ENCODE measurements around the gene SYMPK.

The SYMPK gene

DNA sequence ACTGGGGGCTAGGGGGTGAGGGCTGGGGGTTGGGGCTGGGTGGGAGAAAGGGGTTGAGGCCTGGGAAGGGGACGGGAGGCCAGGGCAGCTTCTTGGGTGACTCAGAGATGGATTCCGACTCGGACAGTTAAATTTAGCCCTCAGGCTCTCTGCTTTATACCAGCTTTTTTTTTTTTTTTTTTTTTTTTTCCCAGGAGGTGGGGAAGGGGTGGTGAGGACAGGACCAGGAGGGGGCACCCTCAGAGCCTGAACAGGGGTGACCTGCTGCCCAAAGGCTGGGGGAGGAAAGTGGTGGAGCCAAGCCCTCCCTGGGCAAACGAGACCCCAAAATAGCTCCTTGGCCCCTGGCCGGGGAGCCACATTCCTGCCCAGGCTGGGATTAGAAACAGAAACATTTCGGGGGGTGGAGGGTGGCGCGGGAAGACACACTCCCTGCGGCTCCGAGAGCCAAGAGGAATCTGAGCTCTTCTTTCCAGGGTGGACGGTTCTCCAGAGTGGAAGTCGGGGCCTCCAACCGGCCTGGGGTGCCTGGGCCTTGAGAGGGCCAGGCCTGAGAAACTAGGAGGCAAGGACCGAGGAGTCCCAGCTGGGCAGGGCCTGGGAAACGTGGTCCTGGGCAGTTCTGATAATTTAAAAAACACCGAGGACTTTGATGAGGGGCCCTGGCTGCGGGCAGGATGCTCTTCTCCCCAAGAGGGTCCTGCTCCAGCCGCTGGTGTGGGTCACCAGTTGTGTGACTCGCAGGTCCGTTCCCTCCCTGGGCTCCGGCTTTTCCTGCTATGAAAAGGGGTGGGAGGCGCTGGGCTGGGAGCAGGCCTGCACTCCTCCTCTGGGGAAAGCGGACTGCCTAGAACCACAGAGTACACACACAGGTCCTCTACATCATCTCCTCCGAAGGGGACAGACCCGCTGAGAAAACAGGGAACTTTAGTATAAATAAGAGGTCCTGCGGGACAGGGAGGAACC lies 79.8 kb downstream of the SYMPK start:
- in situ Hi-C loops (cut with MboI; ENCODE audit: low sequenced_read_pairs), result no loop called here

- in situ Hi-C loops (cut with MboI; ENCODE audit: low sequenced_read_pairs), result no loop called here
Measured at GRCh38 chr19:45782162-45782691, 80.7 kb downstream of the SYMPK start, which contains the start of gene DMPK. TSS of gene DMPK (minus strand) at chr19:45782490. CDS start at chr19:45782352, 138 bp downstream.

DNA sequence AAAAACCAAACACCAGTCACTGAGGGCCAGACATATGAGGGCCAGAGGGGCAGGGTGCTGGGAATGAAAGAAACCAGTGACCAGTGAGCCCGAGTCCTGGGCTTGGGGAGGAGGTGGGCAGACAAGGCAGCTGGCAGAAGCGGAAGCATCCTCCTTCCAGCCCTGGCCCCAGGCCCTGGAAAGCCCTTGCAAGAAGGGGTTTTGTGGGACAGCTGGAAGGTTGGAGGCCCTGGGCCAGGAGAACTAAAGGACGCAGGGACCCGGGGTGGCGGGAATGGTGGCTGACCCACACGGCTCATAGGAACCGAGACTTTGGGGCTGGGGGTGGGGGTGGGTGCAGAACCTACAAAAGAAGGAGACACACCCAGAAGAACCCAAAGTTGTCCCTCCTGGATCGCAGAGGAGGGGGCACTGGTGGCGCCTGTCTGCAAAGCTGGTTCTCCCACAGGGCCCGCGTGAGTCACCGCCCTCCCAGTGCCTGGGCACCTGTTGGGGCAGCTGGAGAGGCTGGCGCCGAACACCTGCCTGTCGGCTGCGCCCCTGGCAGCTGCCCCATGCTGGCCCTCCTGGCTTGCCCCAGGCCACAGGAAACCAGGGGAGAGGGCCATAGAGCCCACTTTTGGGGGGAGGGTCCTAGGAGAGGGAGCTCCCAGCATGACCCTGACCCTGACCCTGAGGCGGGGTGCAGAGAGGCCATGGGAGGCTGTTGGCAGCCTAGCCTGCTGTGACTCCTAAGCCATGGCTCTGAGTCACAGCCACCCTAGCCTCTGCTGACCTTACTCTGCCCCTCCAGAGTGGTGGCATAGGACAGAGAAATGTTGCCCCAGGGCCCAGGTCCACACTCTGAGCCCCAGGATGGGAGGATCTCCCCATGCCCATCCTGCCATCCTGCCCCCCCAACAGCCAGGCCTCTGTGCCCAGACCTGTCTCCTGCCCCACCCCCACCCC lies 81.5 kb downstream of the SYMPK start:
- in situ Hi-C loops (cut with MboI; ENCODE audit: low sequenced_read_pairs), result no loop called here

- in situ Hi-C loops (cut with MboI; ENCODE audit: low sequenced_read_pairs), result no loop called here
Measured at GRCh38 chr19:45780448-45781213, 82.3 kb downstream of the SYMPK start.

DNA sequence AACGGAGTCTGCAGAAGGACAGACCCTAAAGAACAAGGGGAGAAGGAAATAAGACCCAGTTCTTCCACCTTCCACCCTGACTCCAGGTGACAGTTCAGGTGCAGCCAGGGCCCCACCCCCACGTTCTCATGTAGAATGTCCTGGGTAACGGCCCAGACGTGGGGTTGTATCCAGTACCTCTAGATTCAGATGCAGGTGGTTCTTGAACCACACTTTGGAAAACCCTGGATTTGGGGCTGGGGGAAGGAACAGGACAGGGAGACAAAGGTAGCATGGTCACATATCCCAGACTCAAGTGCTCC lies 82.8 kb downstream of the SYMPK start:
- in situ Hi-C loops (cut with MboI; ENCODE audit: low sequenced_read_pairs), result no loop called here

DNA sequence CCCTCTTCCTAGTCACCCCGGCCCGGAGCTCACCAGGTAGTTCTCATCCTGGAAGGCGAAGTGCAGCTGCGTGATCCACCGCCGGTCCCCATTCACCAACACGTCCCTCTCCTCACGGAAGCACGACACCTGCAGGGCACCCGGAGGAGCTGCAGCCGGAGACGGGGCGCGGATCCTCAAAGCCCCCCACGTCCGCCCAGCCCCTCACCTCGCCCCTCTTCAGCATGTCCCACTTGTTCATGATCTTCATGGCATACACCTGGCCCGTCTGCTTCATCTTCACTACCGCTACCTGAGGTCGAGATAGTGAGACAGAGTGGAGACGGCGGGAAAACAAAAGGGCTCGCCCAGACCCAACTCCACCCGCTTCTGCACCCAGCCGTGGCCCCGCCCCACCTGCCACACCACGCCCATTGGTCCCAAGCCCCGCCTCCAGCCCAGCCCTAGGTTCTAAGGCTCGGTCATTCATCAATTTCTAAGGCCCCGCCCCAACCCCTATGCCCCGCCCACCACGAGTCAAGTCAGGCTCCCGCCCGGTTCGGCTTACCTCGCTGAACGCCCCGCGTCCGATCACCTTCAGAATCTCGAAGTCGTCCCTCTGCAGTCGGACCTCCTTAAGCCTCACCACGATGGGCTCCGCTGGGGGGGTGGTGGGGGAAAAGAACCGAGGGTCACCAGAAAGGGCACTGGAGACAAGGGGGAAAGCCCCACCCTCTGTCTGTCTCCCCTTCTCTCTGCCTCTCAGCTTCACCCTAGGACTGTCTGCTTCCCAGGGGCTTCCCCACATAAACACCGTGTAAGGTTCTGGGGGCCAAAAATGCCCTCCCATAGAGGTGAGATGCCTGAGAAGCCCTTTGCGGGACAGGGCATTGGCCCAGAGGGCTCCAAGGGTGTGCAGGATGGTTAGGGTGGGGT lies 83.5 kb downstream of the SYMPK start:
- in situ Hi-C loops (cut with MboI; ENCODE audit: low sequenced_read_pairs), result no loop called here

DNA sequence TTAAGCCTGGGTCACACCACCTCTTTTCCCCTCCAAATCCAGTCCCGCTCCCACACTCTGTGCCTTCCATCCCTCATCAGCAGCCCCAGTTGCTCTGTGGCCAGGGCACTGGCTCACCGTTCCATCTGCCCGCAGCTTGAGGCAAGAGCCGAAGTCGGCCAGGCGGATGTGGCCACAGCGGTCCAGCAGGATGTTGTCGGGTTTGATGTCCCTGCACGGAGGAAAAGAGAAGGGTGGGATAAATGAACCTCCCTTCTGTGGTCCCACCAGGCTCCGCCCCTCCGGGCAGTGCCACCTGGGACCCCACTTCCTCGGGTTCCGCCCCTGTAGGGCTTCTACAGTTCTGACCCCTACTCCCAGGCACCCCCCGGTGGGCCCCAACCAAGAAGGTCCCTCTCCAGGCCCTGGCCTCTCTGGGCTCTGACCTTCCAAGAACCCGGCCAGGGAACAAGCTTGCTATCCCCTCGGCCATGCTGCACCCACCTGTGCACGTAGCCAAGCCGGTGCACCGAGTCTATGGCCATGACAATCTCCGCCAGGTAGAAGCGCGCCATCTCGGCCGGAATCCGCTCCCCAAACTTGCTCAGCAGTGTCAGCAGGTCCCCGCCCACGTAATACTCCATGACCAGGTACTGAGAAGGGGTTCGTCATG lies 84.8 kb downstream of the SYMPK start:
- in situ Hi-C loops (cut with MboI; ENCODE audit: low sequenced_read_pairs), result no loop called here

GRCh38 chr19:45777395-45777961 lies 85.5 kb downstream of the SYMPK start:
- in situ Hi-C loops (cut with MboI; ENCODE audit: low sequenced_read_pairs), result no loop called here

DNA sequence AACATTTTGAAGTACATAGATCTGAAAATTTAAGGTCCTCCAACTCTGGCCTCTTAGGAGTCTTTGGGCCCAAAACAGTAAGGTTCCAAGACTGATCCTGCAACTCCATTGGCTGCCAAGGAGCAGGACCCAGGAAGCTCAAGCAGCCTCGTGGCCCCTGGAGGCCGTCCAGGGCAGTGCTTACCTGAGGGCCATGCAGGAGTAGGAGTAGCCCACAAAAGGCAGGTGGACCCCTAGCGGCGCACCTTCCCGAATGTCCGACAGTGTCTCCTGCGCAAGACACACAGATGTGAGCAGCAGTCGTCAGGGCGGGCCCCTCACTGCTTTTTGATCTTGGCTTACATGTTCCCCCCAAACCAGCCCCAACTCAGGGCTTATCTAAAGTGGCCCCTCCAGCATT lies 88.2 kb downstream of the SYMPK start:
- in situ Hi-C loops (cut with MboI; ENCODE audit: low sequenced_read_pairs), result no loop called here

DNA sequence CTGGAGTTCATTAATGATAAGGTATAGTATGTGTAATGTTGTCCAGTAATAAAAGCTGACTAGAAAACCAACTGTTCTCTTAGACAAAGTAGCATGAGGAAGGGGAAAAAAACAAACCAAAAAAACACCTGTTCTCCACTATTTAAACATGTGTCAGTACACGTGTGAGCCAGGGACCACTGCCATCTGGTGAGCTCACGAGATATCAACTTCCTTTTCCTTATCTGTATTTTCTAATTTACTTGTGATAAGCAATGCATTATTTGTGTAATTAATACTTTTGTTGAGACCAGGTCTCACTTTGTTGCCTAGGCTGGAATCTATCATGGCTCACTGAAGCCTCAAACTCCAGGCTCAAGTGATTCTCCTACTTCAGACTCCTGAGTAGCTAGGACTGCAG lies 89.6 kb downstream of the SYMPK start:
- in situ Hi-C loops (cut with MboI; ENCODE audit: low sequenced_read_pairs), result no loop called here

- in situ Hi-C loops (cut with MboI; ENCODE audit: low sequenced_read_pairs), result no loop called here
Measured at GRCh38 chr19:45772912-45773311, 90.0 kb downstream of the SYMPK start.

DNA sequence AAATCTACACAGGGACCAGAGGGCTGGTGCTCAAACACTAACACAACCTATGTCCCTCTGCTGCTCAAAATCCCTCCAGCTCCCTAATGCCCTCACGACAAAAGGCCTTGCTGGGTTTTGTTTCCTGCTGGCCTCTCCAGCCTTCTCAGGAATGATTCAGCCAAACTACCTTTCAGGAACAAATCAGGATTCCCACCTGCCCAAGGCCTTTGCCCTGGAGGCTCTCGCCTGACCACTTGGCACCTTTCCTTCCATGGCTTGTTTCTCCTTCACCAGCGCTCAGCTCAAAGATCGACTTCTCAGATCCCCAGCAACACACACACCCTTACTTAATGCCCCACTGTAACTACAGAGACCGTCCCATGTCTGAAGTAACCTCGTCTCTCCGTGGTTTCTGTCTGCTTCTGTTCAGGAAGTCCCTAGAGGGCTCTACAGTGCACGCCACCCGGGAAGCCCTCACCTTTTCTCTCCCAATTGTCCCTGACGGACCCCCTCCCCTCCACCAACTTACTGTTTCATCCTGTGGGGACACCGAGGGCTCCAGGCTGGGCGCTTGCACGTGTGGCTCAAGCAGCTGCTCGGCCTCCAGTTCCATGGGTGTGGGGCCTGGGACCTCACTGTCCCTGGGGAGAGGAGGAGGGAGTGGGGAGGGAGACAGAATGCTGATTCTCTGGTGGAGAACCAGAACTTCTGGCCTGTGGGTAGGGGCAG lies 90.7 kb downstream of the SYMPK start:
- in situ Hi-C loops (cut with MboI; ENCODE audit: low sequenced_read_pairs), result no loop called here

DNA sequence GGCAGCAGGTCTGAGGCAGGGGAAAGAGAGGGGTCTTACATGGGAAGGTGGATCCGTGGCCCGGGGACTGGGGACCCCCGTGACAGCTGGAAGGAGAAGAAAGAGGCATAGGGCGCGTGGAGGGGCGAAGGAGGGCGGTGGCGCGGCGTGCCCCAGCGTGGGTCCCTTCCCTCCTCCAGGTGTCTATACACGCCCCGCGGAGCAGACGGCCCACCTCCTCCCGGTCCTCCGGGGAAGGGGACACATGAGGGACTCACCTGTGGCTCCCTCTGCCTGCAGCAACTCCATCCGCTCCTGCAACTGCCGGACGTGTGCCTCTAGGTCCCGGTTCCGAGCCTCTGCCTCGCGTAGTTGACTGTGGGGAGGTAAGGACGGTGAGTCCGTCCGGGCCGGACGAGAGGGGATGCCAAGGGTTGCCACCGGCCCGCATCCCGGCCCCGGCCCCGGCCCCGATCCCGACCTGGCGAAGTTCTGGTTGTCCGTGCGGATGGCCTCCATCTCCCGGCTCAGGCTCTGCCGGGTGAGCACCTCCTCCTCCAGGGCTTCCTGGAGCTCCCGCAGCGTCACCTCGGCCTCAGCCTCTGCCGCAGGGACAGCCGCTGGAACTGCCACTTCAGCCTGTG lies 91.5 kb downstream of the SYMPK start:
- in situ Hi-C loops (cut with MboI; ENCODE audit: low sequenced_read_pairs), result no loop called here

GRCh38 chr19:45770192-45771101 lies 92.5 kb downstream of the SYMPK start:
- in situ Hi-C loops (cut with MboI; ENCODE audit: low sequenced_read_pairs), result no loop called here

DNA sequence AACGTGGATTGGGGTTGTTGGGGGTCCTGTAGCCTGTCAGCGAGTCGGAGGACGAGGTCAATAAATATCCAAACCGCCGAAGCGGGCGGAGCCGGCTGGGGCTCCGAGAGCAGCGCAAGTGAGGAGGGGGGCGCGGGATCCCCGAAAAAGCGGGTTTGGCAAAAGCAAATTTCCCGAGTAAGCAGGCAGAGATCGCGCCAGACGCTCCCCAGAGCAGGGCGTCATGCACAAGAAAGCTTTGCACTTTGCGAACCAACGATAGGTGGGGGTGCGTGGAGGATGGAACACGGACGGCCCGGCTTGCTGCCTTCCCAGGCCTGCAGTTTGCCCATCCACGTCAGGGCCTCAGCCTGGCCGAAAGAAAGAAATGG lies 93.1 kb downstream of the SYMPK start:
- in situ Hi-C loops (cut with MboI; ENCODE audit: low sequenced_read_pairs), result no loop called here

GRCh38 chr19:45768984-45769782 lies 93.8 kb downstream of the SYMPK start, which contains the start of gene SIX5:
TSS of gene SIX5 (minus strand) at chr19:45769252. CDS start at chr19:45768844, 408 bp downstream.
- in situ Hi-C loops (cut with MboI; ENCODE audit: low sequenced_read_pairs), result no loop called here

Measured in HL-60/S4 (cell line).